Stimulated activated CD4-positive, alpha-beta T cell treated with anti-CD3 and anti-CD28 coated beads, TNF-alpha, amount 100 ng/mL, for 1 hour (primary cell): Measurements from ENCODE around the gene PGAM2.

Source experiments
- DNase-seq, 3 donors: peaks; one replicate each; pipeline ENCODE4 v3.0.0-alpha.2; 2020; ENCODE audit warnings: low read depth in 3 of 3, low spot score in 1 of 3

PGAM2 gene

DNA sequence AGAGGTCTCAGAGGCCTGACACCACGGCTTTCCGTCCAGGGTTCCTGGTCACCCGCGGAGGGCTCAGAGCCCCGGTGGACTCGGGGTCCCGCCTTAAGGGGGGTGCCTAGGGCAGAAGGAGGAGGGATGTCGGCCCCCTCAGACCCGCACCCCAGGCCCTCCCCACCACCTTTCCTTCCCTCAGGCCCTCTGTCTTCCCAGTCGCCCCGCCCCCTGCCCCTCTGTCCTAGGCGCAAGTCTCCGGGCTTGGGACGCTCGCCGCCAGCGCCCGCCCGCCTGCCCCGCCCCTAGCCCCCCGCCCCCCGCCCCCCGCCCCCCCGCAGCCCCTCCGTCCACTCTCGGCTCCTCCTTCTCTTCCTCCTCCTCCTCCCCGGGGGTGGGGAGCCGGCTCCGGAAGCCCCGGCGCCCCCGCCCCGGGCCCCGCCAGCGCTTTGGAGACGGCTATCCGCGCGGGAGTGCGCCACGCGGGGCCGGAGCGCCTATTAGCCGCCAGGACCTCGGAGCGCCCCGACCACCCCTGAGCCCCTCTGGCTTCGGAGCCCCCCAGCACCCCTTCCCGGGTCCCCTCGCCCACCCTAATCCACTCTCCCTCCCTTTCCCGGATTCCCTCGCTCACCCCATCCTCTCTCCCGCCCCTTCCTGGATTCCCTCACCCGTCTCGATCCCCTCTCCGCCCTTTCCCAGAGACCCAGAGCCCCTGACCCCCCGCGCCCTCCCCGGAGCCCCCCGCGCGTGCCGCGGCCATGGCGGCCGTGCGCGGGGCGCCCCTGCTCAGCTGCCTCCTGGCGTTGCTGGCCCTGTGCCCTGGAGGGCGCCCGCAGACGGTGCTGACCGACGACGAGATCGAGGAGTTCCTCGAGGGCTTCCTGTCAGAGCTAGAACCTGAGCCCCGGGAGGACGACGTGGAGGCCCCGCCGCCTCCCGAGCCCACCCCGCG is 38.8 kb upstream of the PGAM2 start, which contains the start of gene AEBP1:
Gene AEBP1 (plus strand): TSS at position 423 of the 937 bp plus-strand sequence. CDS start 321 bp downstream, at position 744.
- no peak for DNase-seq

- DNase-seq: no peak
Observed at GRCh38 chr7:44103566-44103922, 38.2 kb upstream of the PGAM2 start.

GRCh38 chr7:44102846-44103565 is 37.6 kb upstream of the PGAM2 start:
- DNase-seq: no peak

GRCh38 chr7:44101966-44102845 is 36.8 kb upstream of the PGAM2 start:
- no peak for DNase-seq

DNA sequence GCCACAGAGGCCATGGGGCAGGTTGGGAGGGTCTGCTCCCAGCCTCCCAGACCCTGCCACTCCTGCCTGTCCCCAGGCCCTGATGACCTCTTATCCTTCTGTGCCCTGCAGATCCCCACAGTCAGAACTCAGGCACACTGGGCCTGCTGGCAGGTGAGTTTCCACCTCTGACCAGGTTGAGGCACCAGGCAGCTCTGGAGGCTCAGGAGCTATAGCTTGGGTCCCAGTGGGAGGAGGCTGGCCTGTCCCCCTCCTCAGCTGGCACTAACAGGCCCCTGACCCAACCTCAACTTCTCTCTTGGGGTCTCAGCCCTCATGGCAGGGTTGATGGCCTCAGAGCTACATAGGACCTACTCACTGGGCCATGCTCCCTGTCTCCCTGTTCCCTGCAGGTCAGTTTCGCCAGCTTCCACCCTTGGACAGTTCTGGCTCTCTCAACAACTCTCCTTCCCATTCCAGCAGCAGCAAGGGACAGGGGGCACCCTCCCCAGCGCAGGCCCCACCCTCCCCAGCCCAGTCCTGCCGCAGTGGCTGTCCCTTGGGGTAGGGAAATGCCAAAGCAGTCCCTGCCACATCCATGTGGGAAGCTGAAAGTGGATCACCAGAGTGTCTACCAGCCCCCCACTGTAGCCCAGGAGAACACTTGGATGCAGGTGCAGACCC is 36.1 kb upstream of the PGAM2 start:
- DNase-seq: no peak

DNA sequence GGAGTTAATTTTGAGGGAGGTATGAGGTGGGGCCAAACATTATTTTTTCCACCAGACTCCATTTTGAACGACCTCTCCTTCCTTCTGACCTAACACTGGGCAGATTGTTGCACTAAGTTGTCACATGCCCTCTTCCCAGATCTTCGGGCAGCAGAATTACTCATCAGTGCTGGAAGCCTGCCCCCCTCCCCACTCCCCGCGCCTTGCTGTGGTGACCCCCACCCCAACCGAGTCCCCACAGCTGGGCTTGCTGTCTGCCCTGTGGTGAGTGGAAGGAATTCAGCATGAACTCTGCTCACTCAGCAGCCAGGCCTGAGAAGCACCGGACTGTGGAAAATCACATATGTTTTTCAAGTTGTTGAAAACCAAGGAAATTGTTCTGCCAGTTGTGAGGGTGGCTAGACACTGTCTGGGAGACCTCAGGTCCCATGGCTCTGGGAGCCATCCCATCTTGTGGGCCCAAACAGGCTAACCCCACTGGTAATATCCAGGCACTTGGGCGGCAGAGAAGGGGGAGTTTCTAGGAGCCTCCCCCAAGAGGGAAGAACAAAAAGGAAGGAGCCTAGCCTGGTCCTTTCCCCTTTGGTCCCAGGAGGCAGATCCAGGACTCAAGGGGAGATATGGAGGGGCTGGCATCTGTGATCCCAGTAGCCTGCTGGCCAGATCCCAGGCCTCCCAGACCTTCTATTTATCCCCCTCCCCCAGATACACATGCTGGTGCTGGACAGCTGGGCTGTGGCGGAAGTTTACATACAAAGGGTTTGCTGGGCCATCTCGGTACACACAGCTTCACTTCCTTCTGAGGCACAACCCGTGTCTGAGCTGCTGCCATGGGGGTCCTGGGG is 35.3 kb upstream of the PGAM2 start:
- DNase-seq: no peak

- DNase-seq: no peak
Observed at GRCh38 chr7:44099669-44100068, 34.3 kb upstream of the PGAM2 start.

DNA sequence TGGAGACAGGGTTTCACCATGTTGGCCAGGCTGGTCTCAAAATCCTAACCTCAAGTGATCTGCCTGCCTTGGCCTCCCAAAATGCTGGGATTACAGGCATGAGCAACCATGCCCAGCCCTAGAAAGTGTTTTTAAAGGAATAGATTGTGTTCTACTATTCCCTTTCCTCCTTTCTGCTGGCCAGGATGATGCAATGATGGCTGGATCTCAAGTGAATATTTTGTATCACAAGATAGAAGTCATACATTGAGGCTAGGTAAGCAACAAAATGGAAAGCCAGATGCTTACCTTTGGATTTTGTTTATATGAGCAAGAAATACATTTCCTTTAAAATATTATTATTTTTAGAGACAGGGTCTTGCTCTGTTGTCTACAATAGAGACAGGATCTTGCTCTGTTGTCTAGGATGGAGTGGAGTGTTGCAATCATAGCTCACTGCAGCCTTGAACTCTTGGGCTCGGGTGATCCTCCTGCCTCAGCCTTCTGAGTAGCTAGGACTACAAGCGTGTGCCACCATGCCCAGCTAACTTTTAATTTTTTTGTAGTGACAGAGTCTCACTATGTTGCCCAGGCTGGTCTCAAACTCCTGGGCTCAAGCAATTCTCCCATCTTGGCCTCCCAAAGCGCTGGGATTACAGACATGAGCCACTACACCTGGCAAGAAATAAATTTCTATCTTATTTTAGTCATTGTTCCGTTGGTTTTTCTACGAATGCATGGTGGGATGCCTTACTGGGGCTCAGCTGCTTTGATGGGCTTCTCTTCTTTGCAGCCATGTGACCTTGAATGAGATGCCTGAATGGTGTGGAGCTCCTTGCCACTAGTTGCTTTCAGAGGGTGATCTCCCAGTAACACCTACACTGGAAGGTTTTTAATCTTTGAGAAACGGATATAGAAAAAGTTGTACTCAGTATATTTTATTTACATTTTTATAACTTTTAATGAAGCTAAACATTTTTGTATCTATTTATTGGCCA is 33.0 kb upstream of the PGAM2 start:
- no peak for DNase-seq

DNA sequence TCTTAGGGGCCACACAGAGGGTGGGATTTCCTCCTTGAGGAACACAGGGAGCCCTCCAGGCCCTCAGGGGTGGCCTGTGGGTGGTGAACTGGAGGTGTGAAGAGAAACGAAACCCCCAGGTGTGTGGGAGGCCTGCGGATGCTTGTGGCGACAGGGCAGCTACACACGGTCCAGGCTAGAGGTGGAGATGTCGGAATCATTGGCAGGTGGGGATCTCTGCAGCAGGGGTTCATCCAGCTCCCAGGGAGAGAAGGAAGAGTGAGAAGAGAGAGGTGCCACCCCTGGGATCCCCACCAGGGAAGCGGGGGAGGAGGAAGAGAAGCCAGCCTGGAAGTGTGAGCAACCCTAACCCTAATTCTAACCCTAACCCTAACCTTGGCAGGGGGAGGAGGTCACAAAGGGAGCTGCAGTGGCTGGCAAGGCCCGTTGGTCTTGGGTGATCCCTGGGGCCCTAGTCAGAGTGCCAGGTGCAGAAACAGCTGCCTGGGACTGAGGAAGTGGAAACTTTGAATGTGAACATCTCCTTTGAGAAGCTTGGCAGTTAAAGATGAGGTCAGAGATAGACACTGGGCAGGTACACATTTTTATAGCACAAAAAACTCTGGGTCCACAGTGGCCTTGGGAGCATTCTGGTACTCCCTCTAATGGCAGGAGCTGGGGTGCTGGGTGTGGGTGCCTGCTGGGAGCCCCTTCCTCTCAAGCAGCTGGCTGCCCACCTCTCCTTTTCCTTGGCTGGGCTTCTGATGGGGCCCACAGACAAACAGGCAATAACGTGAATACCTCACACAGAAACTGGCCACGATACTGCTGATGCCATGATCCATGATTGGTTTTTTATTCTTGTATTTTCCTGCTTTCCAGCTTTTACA is 31.9 kb upstream of the PGAM2 start:
- DNase-seq: no peak

DNA sequence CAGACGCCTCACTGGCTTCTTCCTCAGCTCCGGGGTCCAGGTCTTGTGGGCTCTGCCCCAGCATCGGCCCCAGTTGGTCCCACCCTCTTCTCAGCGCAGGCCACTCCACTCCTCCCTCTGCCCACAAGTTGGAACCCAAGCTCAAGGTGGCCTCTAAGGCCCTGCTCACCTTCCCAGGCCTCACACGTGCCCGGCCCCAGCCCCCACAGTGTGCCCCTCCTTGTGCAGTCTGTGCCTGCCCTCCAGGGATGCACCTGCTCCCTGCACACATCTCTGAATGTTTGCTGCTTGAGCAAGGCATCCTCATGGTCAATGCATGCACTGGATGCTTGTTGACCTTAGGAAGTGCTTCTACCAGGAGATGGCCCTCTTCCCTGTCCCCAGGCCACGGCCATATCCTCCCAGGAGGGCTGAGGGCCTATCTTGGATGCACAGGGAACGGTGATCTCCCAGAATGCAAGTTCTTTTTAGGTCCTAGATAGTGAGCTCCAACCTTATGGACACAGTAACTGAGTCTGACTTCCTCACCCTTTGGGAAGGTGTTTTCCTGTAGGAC is 31.0 kb upstream of the PGAM2 start:
- DNase-seq: no peak

GRCh38 chr7:44095781-44096180 is 30.4 kb upstream of the PGAM2 start:
- DNase-seq: no peak

GRCh38 chr7:44094883-44095592 is 29.7 kb upstream of the PGAM2 start:
- DNase-seq: no peak

DNA sequence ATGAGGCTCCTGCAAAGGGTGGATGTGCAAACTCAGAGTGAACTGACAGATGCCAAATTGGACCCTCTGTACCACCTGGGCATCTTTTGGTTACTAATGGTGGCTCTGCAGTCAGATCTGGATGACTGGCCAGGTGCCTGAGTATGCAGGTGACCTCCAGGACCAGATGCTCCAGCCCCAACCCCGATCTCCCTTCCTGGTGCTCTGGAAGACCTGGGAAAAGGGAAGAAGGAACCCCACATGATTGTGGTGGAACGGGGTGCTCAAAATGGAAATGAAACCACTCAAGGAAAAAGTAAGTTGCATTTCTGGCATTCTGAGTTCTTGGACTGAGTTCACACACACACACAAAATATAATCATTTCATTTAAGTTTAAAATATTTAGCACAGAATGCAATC is 29.0 kb upstream of the PGAM2 start:
- DNase-seq: no peak

- DNase-seq: no peak
Observed at GRCh38 chr7:44093102-44093641, 27.8 kb upstream of the PGAM2 start.

- no peak for DNase-seq
Observed at GRCh38 chr7:44087911-44088838, 22.8 kb upstream of the PGAM2 start.
